Hepatic stellate cell (primary cell): ENCODE measurements around the gene FCHO2.

Experiments
- DNase-seq: peaks from one replicate; pipeline ENCODE4 v3.0.0; 2011; ENCODE audit warnings: low spot score

Gene FCHO2

DNA sequence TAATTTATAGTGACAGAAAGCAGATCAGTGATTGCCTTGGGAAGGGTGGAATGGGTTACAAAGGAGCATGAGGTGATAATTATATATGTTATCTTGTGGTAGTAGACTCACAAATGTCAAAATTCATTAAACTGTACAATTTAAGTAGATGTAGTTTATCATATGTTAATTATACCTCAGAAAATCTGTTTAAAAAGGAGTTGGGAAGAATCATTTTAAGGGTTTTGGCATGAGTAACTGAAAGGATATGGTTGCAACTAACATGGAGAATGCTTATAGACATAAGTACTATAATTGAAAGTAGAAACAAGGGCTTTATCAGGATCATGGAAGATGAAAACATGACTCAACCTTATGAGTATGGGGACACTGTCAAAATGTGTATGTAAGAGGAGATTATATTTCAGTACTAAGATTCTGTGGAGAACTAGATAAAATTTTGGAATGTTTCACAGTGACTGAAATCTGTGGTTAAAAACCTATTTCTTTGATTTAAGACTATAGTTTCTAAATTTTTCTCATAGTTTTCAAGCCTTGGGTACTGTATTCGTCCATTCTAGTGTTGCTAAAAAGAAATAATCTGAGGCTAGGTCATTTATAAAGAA, 73.3 kb downstream of the FCHO2 start:
- no peak for DNase-seq

DNA sequence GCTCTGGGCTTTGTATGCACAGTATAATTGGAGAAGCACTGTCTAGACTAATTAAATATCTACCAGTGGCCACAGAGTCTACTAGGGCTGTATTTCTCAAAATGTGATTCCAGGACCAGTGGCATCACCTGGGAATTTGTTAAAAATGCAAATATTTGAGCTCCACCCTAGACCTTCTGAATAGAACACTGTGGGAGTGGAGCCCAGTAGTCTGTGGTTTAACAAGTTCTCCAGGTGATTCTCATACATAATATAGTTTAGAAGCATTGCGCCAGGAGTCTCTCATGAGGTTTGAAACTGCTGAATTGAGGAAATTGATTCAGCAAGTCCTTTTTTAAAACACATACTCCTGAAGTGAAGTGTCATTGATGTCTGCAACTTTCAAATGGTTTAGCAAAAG, 74.7 kb downstream of the FCHO2 start:
- no peak for DNase-seq

- DNase-seq: peak; percentile 45
These were observed 75.2 kb downstream of the FCHO2 start for GRCh38 chr5:73030995-73031394.

- DNase-seq: peak; percentile 11
These were observed 76.0 kb downstream of the FCHO2 start for GRCh38 chr5:73031839-73032238.

GRCh38 chr5:73032635-73033034, 76.8 kb downstream of the FCHO2 start:
- DNase-seq: no peak

GRCh38 chr5:73037545-73037944, 81.7 kb downstream of the FCHO2 start:
- DNase-seq: no peak

GRCh38 chr5:73039082-73039481, 83.2 kb downstream of the FCHO2 start:
- no peak for DNase-seq

GRCh38 chr5:73042993-73043392, 87.2 kb downstream of the FCHO2 start:
- DNase-seq: no peak

DNA sequence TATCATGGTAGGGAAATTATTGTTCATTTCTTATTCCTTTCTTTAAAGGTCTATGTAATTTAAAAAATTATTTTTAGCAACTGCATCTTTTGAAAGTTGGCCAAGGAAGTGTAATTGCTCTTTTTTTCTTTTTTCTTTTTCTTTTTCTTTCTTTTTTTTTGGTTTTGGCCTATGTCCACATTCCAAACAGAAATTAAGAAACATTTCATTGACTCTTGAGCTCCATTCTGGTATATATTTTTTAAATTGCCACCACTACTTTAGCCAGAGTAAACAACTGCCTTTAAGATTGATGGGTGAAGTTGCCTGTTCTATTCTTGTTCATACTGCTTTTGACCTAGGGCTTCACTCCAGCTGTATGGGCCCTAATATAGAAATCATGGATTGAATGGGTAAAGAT, 88.7 kb downstream of the FCHO2 start:
- no peak for DNase-seq

- no peak for DNase-seq
These were observed 89.8 kb downstream of the FCHO2 start for GRCh38 chr5:73045623-73046022.

DNA sequence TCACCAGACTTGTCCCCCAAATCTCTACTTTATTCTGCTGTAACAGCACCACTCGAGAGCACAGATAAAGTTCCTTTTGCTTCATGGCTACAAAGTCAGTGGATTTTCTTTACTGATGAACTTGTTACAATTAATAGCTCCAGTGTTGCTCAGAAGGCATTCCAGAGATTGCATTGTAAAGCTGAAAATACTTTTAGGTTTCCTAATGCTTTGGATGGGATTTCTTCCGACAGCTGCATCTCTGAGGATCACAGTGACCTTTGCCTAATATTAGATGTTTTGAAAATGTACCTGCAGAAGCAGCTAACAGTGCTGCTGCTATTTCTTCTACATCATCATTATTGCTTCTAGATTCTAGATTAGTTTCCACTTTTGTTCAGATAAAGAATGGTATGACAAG, 105.8 kb downstream of the FCHO2 start:
- no peak for DNase-seq

GRCh38 chr5:73066466-73066865, 110.6 kb downstream of the FCHO2 start:
- DNase-seq: peak; percentile 21

DNA sequence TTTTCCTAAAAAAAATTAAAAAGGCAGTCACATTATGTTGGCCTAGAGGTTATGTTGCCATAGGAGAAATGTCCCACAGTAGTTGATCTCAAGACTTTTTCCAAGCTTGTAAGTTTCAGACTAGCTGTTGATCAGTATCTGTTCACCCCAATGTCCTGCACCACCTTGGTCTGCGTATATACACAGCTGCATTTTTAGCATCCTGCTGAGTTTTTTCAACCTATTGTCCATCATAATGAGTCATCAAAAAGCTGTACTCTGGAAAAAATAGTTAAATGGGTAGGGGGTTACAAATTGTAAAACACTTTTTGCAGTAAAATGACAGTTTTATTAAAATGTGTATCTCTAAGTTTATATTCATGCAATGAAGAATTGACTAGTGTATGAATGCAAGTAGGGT, 111.4 kb downstream of the FCHO2 start:
- DNase-seq: no peak

DNA sequence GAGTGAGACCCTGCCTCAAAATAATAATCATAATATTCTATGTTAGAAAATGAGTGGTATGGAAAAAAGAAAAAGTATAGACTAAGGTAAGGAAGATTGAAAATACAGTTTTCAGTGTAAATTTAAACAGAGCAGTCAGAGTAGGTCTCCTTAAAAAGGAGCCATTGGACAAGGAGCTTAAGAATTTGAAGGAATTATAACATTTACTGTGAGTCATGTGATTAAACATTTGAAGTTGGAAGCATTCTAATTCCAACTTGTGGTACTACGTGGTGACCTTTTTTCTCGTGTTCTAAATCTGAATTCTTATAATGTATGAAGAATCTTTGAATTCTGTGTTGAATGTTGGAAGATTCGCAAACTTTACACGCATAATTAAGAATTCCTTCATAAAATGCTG, 125.3 kb downstream of the FCHO2 start:
- DNase-seq: no peak

- DNase-seq: no peak
These were observed 132.2 kb downstream of the FCHO2 start for GRCh38 chr5:73088026-73088425.

- no peak for DNase-seq
These were observed 138.1 kb downstream of the FCHO2 start for GRCh38 chr5:73093943-73094342.

GRCh38 chr5:73094415-73094814, 138.6 kb downstream of the FCHO2 start:
- no peak for DNase-seq

DNA sequence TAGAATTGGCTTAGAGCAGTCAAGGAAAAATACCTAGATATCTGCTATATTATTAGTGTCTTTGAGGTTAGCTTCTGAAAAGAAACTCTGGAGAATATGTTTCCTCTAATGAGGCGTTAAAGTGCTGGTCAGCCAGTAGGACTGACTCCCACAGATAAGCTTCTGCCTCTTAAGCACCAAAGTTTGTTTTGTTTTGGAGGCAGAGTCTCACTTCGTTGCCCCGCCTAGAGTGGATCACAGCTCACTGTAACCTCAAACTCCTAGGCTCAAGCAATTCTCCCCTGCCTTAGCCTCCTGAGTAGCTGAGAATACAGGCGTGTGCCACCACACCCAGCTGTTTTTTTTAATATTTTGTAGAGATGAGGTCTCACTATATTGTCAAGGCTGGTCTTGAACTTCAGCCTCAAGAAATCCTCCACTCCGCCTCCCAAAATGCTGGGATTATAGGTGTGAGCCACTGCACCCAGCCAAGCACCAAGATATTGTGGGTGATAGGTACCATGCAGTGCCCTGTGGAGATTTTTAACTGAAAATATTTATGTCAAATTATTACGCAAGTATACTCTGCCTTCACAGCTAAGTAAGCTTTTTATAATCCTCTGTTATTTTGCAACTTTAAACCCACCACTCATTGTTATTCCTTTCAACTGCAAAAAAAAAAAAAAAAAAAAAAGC, 139.9 kb downstream of the FCHO2 start:
- no peak for DNase-seq

- no peak for DNase-seq
These were observed 140.4 kb downstream of the FCHO2 start for GRCh38 chr5:73096239-73096575.

- DNase-seq: no peak
These were observed 141.9 kb downstream of the FCHO2 start for GRCh38 chr5:73097740-73098139.

DNA sequence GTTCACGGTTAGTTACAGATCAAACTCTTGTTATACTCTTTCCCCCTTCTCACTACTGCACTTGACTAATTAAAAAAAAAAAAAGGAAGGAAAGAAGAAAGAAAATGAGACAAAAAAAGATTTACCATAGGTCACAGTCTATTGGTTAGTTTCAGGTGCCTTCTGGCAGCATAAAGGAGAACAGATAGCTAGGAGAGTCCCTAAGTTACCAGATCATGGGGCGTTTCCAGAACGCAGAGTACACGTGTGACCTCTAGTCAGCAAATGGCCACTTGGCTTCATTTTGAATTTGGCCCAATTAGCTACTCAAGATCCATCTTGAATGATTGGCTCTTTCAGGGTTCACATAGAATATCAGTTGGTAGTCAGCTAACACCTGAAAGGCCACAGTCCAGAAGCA, 144.3 kb downstream of the FCHO2 start:
- no peak for DNase-seq

DNA sequence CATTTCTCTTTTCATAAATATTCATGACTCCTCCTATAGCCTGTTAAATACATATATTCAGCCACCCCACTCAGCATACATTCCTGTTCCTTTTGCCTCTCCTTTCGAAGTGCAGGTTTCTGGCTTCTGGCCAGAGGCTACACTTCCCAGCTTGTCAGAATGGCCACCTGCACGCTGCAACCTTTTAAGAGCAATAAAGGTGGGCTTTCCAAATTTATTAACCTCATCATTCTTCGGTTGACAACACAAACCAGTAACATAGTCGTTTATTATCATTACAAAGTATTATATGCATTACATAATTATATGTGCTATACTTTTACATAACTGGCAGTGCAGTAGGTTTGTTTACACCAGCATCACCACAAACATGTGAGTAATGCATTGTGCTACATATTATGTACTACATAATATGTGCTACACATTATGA, 148.0 kb downstream of the FCHO2 start:
- no peak for DNase-seq

- no peak for DNase-seq
These were observed 148.5 kb downstream of the FCHO2 start for GRCh38 chr5:73104326-73104725.

DNA sequence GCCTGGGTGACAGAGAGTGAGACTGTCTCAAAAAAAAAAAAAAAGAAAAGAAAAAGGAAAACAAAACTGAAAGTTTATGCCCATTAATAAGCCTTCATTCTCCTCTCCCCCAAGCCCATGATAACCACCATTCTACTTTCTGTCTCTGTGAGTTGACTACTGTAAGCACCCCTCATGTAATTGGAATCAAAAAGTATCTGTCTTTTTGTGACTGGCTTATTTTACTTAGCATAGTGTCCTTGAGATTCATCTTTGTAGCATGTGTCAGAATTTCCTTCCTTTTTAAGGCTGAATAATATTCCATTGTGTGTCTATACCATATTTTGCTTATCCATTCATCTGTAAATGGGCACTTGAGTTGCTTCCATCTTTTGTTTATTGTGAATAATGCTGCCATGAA, 150.5 kb downstream of the FCHO2 start:
- DNase-seq: no peak
